22Rv1 (cell line): ENCODE data around the gene PATJ.
"Not testable (repeated sequence)": the region's sequence is repeated elsewhere in the genome, so short reads cannot be mapped to it uniquely, and the experiment has no call there.

Experiments used
- H3K27ac ChIP-seq: fragments of 450-650 bp; 2 replicates; pipeline ENCODE4 v1.5.1; 2017
- CTCF ChIP-seq: fragments of 450-650 bp; IDR thresholded peaks from 2 replicates; pipeline ENCODE4 v1.5.1; 2017; ENCODE audit warnings: mild to moderate bottlenecking
- ZFX ChIP-seq: fragments of 450-650 bp; IDR thresholded peaks from 2 replicates; pipeline ENCODE4 v1.6.1; 2017; ENCODE audit warnings: antibody characterized with exemption, borderline replicate concordance

The PATJ gene

GRCh38 chr1:61816191-61816590 lies 73.9 kb downstream of the PATJ start:
- TF ChIP-seq CTCF, result no peak
- TF ChIP-seq ZFX, result no peak
- no peak overlapping the region for H3K27ac ChIP-seq

- TF ChIP-seq CTCF, result no peak
- no peak for TF ChIP-seq ZFX
- H3K27ac ChIP-seq, result no peak overlapping the region
Measured at GRCh38 chr1:61818992-61819391, 76.7 kb downstream of the PATJ start.

- H3K27ac ChIP-seq, result no peak overlapping the region
- TF ChIP-seq ZFX (no peak), CTCF (no peak)
Measured at GRCh38 chr1:61819421-61819820, 77.1 kb downstream of the PATJ start.

- peak overlapping the region; percentile 3; the same call in 1 of the 2 replicates for H3K27ac ChIP-seq
- no peak for TF ChIP-seq CTCF
- no peak for TF ChIP-seq ZFX
Measured at GRCh38 chr1:61825393-61825792, 83.1 kb downstream of the PATJ start.

GRCh38 chr1:61828805-61829204 lies 86.5 kb downstream of the PATJ start:
- no peak overlapping the region for H3K27ac ChIP-seq
- TF ChIP-seq ZFX, result no peak
- no peak for TF ChIP-seq CTCF

GRCh38 chr1:61836649-61837048 lies 94.4 kb downstream of the PATJ start:
- no peak overlapping the region for H3K27ac ChIP-seq
- TF ChIP-seq CTCF, result no peak
- TF ChIP-seq ZFX, result no peak

- not testable (repeated sequence) for H3K27ac ChIP-seq
Measured at GRCh38 chr1:61837607-61838006, 95.3 kb downstream of the PATJ start.

GRCh38 chr1:61839679-61840078 lies 97.4 kb downstream of the PATJ start:
- no peak overlapping the region for H3K27ac ChIP-seq
- TF ChIP-seq ZFX, result no peak
- TF ChIP-seq CTCF, result no peak
